CD4-positive, alpha-beta memory T cell (primary cell): ENCODE data around the gene RIMS3. TPM values are rescaled to one million over a fixed set of nuclear protein-coding genes. Genes with fewer than 3 reads are reported as not detected.
A peak's percentile ranks its signal among the peaks of the same experiment; 100 is the strongest.
"Not testable (repeated sequence)": the region's sequence is repeated elsewhere in the genome, so short reads cannot be mapped to it uniquely, and the experiment has no call there.

ENCODE experiments used
- CTCF ChIA-PET: fragments of 350-600 bp; sonication (Branson Sonifier 250); formaldehyde crosslinking; loops from one replicate; lab custom pipeline; 2021; ENCODE audit warnings: inconsistent platforms; ENCODE audit not compliant: partially characterized antibody; lab: Charles Lee
- POLR2A ChIA-PET: fragments of 350-600 bp; sonication (Branson Sonifier 250); formaldehyde crosslinking; loops from one replicate; lab custom pipeline; 2021; ENCODE audit not compliant: partially characterized antibody; lab: Charles Lee
- DNase-seq, 5 donors: peaks; one replicate each; pipeline versions ENCODE4 v3.0.0 to v3.0.0-alpha.2; 2020 to 2022; ENCODE audit warnings: mixed read lengths in 1 of 5
- H3K27ac ChIP-seq: one replicate; pipeline ENCODE4 v1.7.0; 2013; ENCODE audit warnings: low read depth, low read length
- H3K27me3 ChIP-seq: 2 replicates; pipeline ENCODE4 v1.7.0; 2013; ENCODE audit warnings: mild to moderate bottlenecking, low read length, moderate library complexity; ENCODE audit not compliant: insufficient read depth
- H3K36me3 ChIP-seq: 2 replicates; pipeline ENCODE4 v1.7.0; 2013; ENCODE audit warnings: mild to moderate bottlenecking, low read length, moderate library complexity; ENCODE audit not compliant: insufficient read depth
- H3K4me1 ChIP-seq: 2 replicates; pipeline ENCODE4 v1.7.0; 2013; ENCODE audit warnings: mild to moderate bottlenecking, low read length, moderate library complexity; ENCODE audit not compliant: insufficient read depth
- H3K4me3 ChIP-seq, 2 donors: one replicate each; pipeline ENCODE4 v1.7.0; 2013; ENCODE audit warnings: low read length in 2 of 2, mild to moderate bottlenecking in 1 of 2
- H3K9me3 ChIP-seq, 2 donors: one replicate each; pipeline ENCODE4 v1.7.0; 2013; ENCODE audit warnings: low read length in 2 of 2, control low read depth in 1 of 2; ENCODE audit not compliant: control insufficient read depth in 1 of 2
- H3K27ac Mint-ChIP-seq, 7 donors: one replicate each; pipeline ENCODE4 v1.8.0; 2020 to 2021; ENCODE audit warnings: mixed read lengths in 7 of 7, mild to moderate bottlenecking in 6 of 7, inconsistent platforms in 3 of 7, moderate library complexity in 3 of 7
- H3K27me3 Mint-ChIP-seq, 2 donors: one replicate each; pipeline ENCODE4 v1.8.0; 2020 to 2021; ENCODE audit warnings: mixed read lengths in 2 of 2
- H3K36me3 Mint-ChIP-seq, 2 donors: one replicate each; pipeline ENCODE4 v1.8.0; 2020 to 2021; ENCODE audit warnings: mixed read lengths in 2 of 2, inconsistent platforms in 1 of 2, mild to moderate bottlenecking in 1 of 2
- H3K4me1 Mint-ChIP-seq, 4 donors: one replicate each; pipeline ENCODE4 v1.8.0; 2020 to 2021; ENCODE audit warnings: mixed read lengths in 4 of 4, mild to moderate bottlenecking in 1 of 4
- H3K4me3 Mint-ChIP-seq, 8 donors: one replicate each; pipeline ENCODE4 v1.8.0; 2020 to 2021; ENCODE audit warnings: mixed read lengths in 8 of 8, mild to moderate bottlenecking in 7 of 8, moderate library complexity in 6 of 8, inconsistent platforms in 3 of 8
- H3K9me3 Mint-ChIP-seq, 8 donors: one replicate each; pipeline ENCODE4 v1.8.0; 2020 to 2021; ENCODE audit warnings: mixed read lengths in 8 of 8, mild to moderate bottlenecking in 5 of 8, inconsistent platforms in 3 of 8, moderate library complexity in 1 of 8
- intact Hi-C: fragments of 100-400 bp; cut with micrococcal nuclease; formaldehyde crosslinking; loops from one replicate; pipeline ENCODE4 v1.15.1; 2023
- polyA plus RNA-seq, 2 donors: library from polyadenylated mRNA; unstranded; fragments of 300-500 nt; fragmentation: Illumina TruSeq; gene quantifications; one replicate each; pipeline ENCODE4 v1.2.3, GENCODE V29; 2021
- total RNA-seq, 2 experiments: library from RNA; stranded (reverse); gene quantifications; one replicate each; pipeline ENCODE4 v1.2.3, GENCODE V29; 2021

The RIMS3 gene
- total and polyA plus RNA-seq, 4 experiments from 2014 or later: 1.5 to 3.4 (median 2.2) TPM

GRCh38 chr1:40702810-40703209 is 37.3 kb upstream of the RIMS3 start:
- H3K4me3 ChIP-seq, H3K36me3 Mint-ChIP-seq, H3K27me3 Mint-ChIP-seq, H3K4me3 Mint-ChIP-seq, H3K27me3 ChIP-seq, H3K36me3 ChIP-seq, intact Hi-C loops, H3K9me3 ChIP-seq, H3K9me3 Mint-ChIP-seq, H3K27ac ChIP-seq, H3K27ac Mint-ChIP-seq, DNase-seq: not testable (repeated sequence)
- ChIA-PET POLR2A (interaction anchor here (10.0 kb wide), 1 partner anchor 10 kb away, joined by 137 read pairs; the partner anchor contains the start of gene NFYC), CTCF (interaction anchor here (5.0 kb wide), 1 partner anchor 12 kb away, joined by 27 read pairs; the partner anchor contains the start of gene NFYC)
- peaks cover 45% of the 10 kb centered on the region for H3K4me1 ChIP-seq
- peaks cover 38 to 72% (median 55%) of the 10 kb centered on the region in 4 donors for H3K4me1 Mint-ChIP-seq

- ChIA-PET POLR2A (interaction anchor here (3.1 kb wide), 1 partner anchor 10 kb away, joined by 30 read pairs; the partner anchor contains the start of gene NFYC), CTCF (interaction anchor here (0.7 to 5.0 kb wide), 2 partner anchors 11 to 49 kb away, joined by 3 to 27 read pairs; partner anchors contain the start of gene NFYC)
- Mint-ChIP-seq H3K4me1 (peaks cover 47 to 81% (median 65%) of the 10 kb centered on the region in 4 donors), H3K36me3 (peaks cover 5% of the 10 kb centered on the region in 2 donors), H3K4me3 (peak overlapping the region in 2 of 8 donors; percentile 12 to 20), H3K9me3 (no peaks in the 10 kb centered on the region), H3K27me3 (no peaks in the 10 kb centered on the region), H3K27ac (peak overlapping the region in 2 of 7 donors; percentile 33 to 42)
- H3K36me3 ChIP-seq: no peaks in the 10 kb centered on the region
- H3K27ac ChIP-seq: no peak overlapping the region
- intact Hi-C loops: no loop called here
- H3K4me3 ChIP-seq: no peak overlapping the region
- peaks cover 55% of the 10 kb centered on the region for H3K4me1 ChIP-seq
- no peaks in the 10 kb centered on the region for H3K9me3 ChIP-seq
- H3K27me3 ChIP-seq: no peaks in the 10 kb centered on the region
- no peak for DNase-seq
Observed at GRCh38 chr1:40701684-40702083, 36.2 kb upstream of the RIMS3 start.

GRCh38 chr1:40699787-40700186 is 34.3 kb upstream of the RIMS3 start:
- H3K4me3 ChIP-seq: no peak overlapping the region
- no peaks in the 10 kb centered on the region for H3K27me3 ChIP-seq
- no peaks in the 10 kb centered on the region for H3K9me3 Mint-ChIP-seq
- POLR2A ChIA-PET: interaction anchor here (1.4 to 3.1 kb wide), 2 partner anchors 8 to 9 kb away, joined by 4 to 30 read pairs; partner anchors contain the start of gene NFYC
- peak overlapping the region in 3 of 7 donors; percentile 29 to 80 (median 37) for H3K27ac Mint-ChIP-seq
- H3K4me1 ChIP-seq: peaks cover 68% of the 10 kb centered on the region
- H3K4me3 Mint-ChIP-seq: peak overlapping the region in 4 of 8 donors; percentile 14 to 64 (median 44)
- no peak overlapping the region for H3K27ac ChIP-seq
- no peaks in the 10 kb centered on the region for H3K9me3 ChIP-seq
- no peak for DNase-seq
- H3K27me3 Mint-ChIP-seq: no peaks in the 10 kb centered on the region
- CTCF ChIA-PET: interaction anchor here (1.0 to 5.0 kb wide), 2 partner anchors 9 to 14 kb away, joined by 3 to 27 read pairs; partner anchors contain the start of gene NFYC
- peaks cover 52 to 86% (median 72%) of the 10 kb centered on the region in 4 donors for H3K4me1 Mint-ChIP-seq
- intact Hi-C loops: no loop called here
- peaks cover 0 to 7% of the 10 kb centered on the region in 2 donors for H3K36me3 Mint-ChIP-seq
- no peaks in the 10 kb centered on the region for H3K36me3 ChIP-seq

GRCh38 chr1:40697436-40697835 is 32.0 kb upstream of the RIMS3 start:
- ChIA-PET POLR2A (no interaction called here), CTCF (no interaction called here)
- no peaks in the 10 kb centered on the region for H3K36me3 ChIP-seq
- H3K27ac Mint-ChIP-seq: peak overlapping the region in 1 of 7 donors; percentile 30
- H3K4me3 Mint-ChIP-seq: peak overlapping the region in 6 of 8 donors; percentile 12 to 64 (median 38)
- H3K4me1 Mint-ChIP-seq: peaks cover 61 to 89% (median 77%) of the 10 kb centered on the region in 4 donors
- H3K4me1 ChIP-seq: peaks cover 76% of the 10 kb centered on the region
- H3K27ac ChIP-seq: no peak overlapping the region
- H3K36me3 Mint-ChIP-seq: peaks cover 0 to 10% of the 10 kb centered on the region in 2 donors
- no peaks in the 10 kb centered on the region for H3K9me3 ChIP-seq
- no peaks in the 10 kb centered on the region for H3K9me3 Mint-ChIP-seq
- no peak overlapping the region for H3K4me3 ChIP-seq
- no peaks in the 10 kb centered on the region for H3K27me3 Mint-ChIP-seq
- H3K27me3 ChIP-seq: no peaks in the 10 kb centered on the region
- intact Hi-C loops: no loop called here
- no peak for DNase-seq

GRCh38 chr1:40696294-40696693 is 30.8 kb upstream of the RIMS3 start:
- no peak overlapping the region for H3K4me3 ChIP-seq
- no peaks in the 10 kb centered on the region for H3K9me3 ChIP-seq
- no peaks in the 10 kb centered on the region for H3K27me3 ChIP-seq
- DNase-seq: no peak
- Mint-ChIP-seq H3K4me1 (peaks cover 58 to 88% (median 75%) of the 10 kb centered on the region in 4 donors), H3K27ac (peak overlapping the region in 4 of 7 donors; percentile 22 to 43 (median 34)), H3K36me3 (peaks cover 0 to 22% of the 10 kb centered on the region in 2 donors), H3K9me3 (no peaks in the 10 kb centered on the region), H3K4me3 (peak overlapping the region in 3 of 8 donors; percentile 0 to 50 (median 29)), H3K27me3 (no peaks in the 10 kb centered on the region)
- peaks cover 77% of the 10 kb centered on the region for H3K4me1 ChIP-seq
- no peaks in the 10 kb centered on the region for H3K36me3 ChIP-seq
- CTCF ChIA-PET: no interaction called here
- POLR2A ChIA-PET: interaction anchor here (7.8 kb wide), 1 partner anchor 11 kb away, joined by 137 read pairs; no protein-coding TSS in a partner anchor
- intact Hi-C loops: no loop called here
- H3K27ac ChIP-seq: no peak overlapping the region

- ChIA-PET CTCF (interaction anchor here (4.5 kb wide), 1 partner anchor 25 kb away, joined by 24 read pairs; no protein-coding TSS in a partner anchor), POLR2A (interaction anchor here (7.8 kb wide), 1 partner anchor 13 kb away, joined by 137 read pairs; no protein-coding TSS in a partner anchor)
- DNase-seq: no peak
- Mint-ChIP-seq H3K36me3 (peaks cover 0 to 21% of the 10 kb centered on the region in 2 donors), H3K4me1 (peaks cover 64 to 88% (median 76%) of the 10 kb centered on the region in 4 donors), H3K27me3 (no peaks in the 10 kb centered on the region), H3K9me3 (no peaks in the 10 kb centered on the region), H3K4me3 (peak overlapping the region; percentile 40 to 92 (median 77)), H3K27ac (peak overlapping the region; percentile 71 to 98 (median 93))
- H3K36me3 ChIP-seq: no peaks in the 10 kb centered on the region
- intact Hi-C loops: no loop called here
- no peaks in the 10 kb centered on the region for H3K27me3 ChIP-seq
- H3K4me3 ChIP-seq: peak overlapping the region in 1 of 2 donors; percentile 27
- peak overlapping the region; percentile 22 for H3K27ac ChIP-seq
- H3K4me1 ChIP-seq: peaks cover 84% of the 10 kb centered on the region
- no peaks in the 10 kb centered on the region for H3K9me3 ChIP-seq
Observed at GRCh38 chr1:40694353-40694874, 28.9 kb upstream of the RIMS3 start.

- H3K27me3 ChIP-seq: no peaks in the 10 kb centered on the region
- no peaks in the 10 kb centered on the region for H3K9me3 Mint-ChIP-seq
- H3K36me3 ChIP-seq: no peaks in the 10 kb centered on the region
- CTCF ChIA-PET: interaction anchor here (0.8 to 4.5 kb wide), 2 partner anchors 10 to 24 kb away, joined by 4 to 24 read pairs; no protein-coding TSS in a partner anchor
- peaks cover 0 to 24% of the 10 kb centered on the region in 2 donors for H3K36me3 Mint-ChIP-seq
- H3K27me3 Mint-ChIP-seq: no peaks in the 10 kb centered on the region
- H3K27ac Mint-ChIP-seq: peak overlapping the region; percentile 64 to 98 (median 96)
- H3K4me1 Mint-ChIP-seq: peaks cover 60 to 83% (median 70%) of the 10 kb centered on the region in 4 donors
- peak overlapping the region; percentile 49 to 97 (median 92) for H3K4me3 Mint-ChIP-seq
- peaks cover 75% of the 10 kb centered on the region for H3K4me1 ChIP-seq
- H3K27ac ChIP-seq: peak overlapping the region; percentile 98
- POLR2A ChIA-PET: interaction anchor here (0.7 to 7.8 kb wide), 3 partner anchors 14 to 107 kb away, joined by 3 to 137 read pairs (median 4); partner anchors contain the start of gene RIMS3
- intact Hi-C loops: no loop called here
- DNase-seq: no peak
- H3K4me3 ChIP-seq: no peak overlapping the region
- no peaks in the 10 kb centered on the region for H3K9me3 ChIP-seq
Observed at GRCh38 chr1:40693425-40693824, 27.9 kb upstream of the RIMS3 start.
